Activated T-cell treated with anti-CD3 and anti-CD28 coated beads, Interleukin-2, amount 50 U/mL, for 72 hours (primary cell): Measurements from ENCODE around the gene USF1. TPM values are rescaled to one million over a fixed set of nuclear protein-coding genes. Genes with fewer than 3 reads are reported as not detected.

Experiments used
- ATAC-seq, 2 donors: fragments of 150-1000 bp; cut with Tn5 transposase; replicated peaks in 1 of 2; 2 replicates each; pipeline ENCODE4 v1.10.0; 2021; ENCODE audit warnings: moderate library complexity in 2 of 2, mild to moderate bottlenecking in 1 of 2
- DNase-seq, 2 donors: peaks; one replicate each; pipeline ENCODE4 v3.0.0; 2021 to 2022; ENCODE audit warnings: mixed read lengths in 1 of 2
- H3K27ac Mint-ChIP-seq: one replicate; pipeline ENCODE4 v1.8.0; 2022; ENCODE audit warnings: mild to moderate bottlenecking, moderate library complexity, mixed read lengths
- H3K27me3 Mint-ChIP-seq: one replicate; pipeline ENCODE4 v1.8.0; 2022; ENCODE audit warnings: low read depth, mixed read lengths
- H3K36me3 Mint-ChIP-seq, 2 donors: one replicate each; pipeline ENCODE4 v1.8.0; 2022; ENCODE audit warnings: mixed read lengths in 2 of 2, mild to moderate bottlenecking in 1 of 2; ENCODE audit not compliant: insufficient read depth in 2 of 2
- H3K4me1 Mint-ChIP-seq: one replicate; pipeline ENCODE4 v1.8.0; 2022; ENCODE audit warnings: low read depth, mixed read lengths
- H3K4me3 Mint-ChIP-seq, 2 donors: one replicate each; pipeline ENCODE4 v1.8.0; 2022; ENCODE audit warnings: mild to moderate bottlenecking in 2 of 2, mixed read lengths in 2 of 2, moderate library complexity in 2 of 2
- H3K9me3 Mint-ChIP-seq, 2 donors: one replicate each; pipeline ENCODE4 v1.8.0; 2022; ENCODE audit warnings: mixed read lengths in 2 of 2
- total RNA-seq, 2 donors: library from RNA; stranded (reverse); gene quantifications; one replicate each; pipeline ENCODE4 v1.2.3, GENCODE V29; 2022

USF1 gene
- total RNA-seq, result 10 to 100 TPM; 52.3 to 57.5 TPM

GRCh38 chr1:161045736-161046604 is at the start of gene USF1:
TSS of gene USF1 (minus strand) at chr1:161045977. CDS start at chr1:161043275, 2,702 bp downstream.
- DNase-seq (peak; percentile 93 to 94), ATAC-seq (peak; percentile 87)
- H3K9me3 Mint-ChIP-seq, result no peaks in the 10 kb centered on the region
- peaks cover 45% of the 10 kb centered on the region for H3K4me1 Mint-ChIP-seq
- no peaks in the 10 kb centered on the region for H3K27me3 Mint-ChIP-seq
- H3K27ac Mint-ChIP-seq, result peak within 1 kb of the TSS; percentile 97
- H3K36me3 Mint-ChIP-seq, result peaks cover 17 to 34% of the 10 kb centered on the region in 2 donors
- peak within 1 kb of the TSS; percentile 82 to 96 for H3K4me3 Mint-ChIP-seq

- H3K27ac Mint-ChIP-seq, result peak overlapping the region; percentile 29
Observed at GRCh38 chr1:161095230-161095629, 49.5 kb upstream of the USF1 start.

GRCh38 chr1:161094481-161094880 is 48.7 kb upstream of the USF1 start:
- H3K4me1 Mint-ChIP-seq, result peaks cover 79% of the 10 kb centered on the region

More at GRCh38 chr1:161095230-161095629, 49.5 kb upstream of the USF1 start:
- H3K36me3 Mint-ChIP-seq, result peaks cover 0 to 2% of the 10 kb centered on the region in 2 donors
- H3K27me3 Mint-ChIP-seq, result no peaks in the 10 kb centered on the region
- DNase-seq, result no peak
- no peak for ATAC-seq
- no peak overlapping the region for H3K4me3 Mint-ChIP-seq
- H3K4me1 Mint-ChIP-seq, result peaks cover 72% of the 10 kb centered on the region
- H3K9me3 Mint-ChIP-seq, result no peaks in the 10 kb centered on the region

GRCh38 chr1:161092621-161093028 is 46.8 kb upstream of the USF1 start:
- Mint-ChIP-seq H3K27me3 (no peaks in the 10 kb centered on the region), H3K9me3 (no peaks in the 10 kb centered on the region), H3K4me3 (peak overlapping the region; percentile 31 to 54), H3K4me1 (peaks cover 78% of the 10 kb centered on the region), H3K36me3 (peaks cover 0 to 1% of the 10 kb centered on the region in 2 donors), H3K27ac (no peak overlapping the region)
- ATAC-seq (peak; percentile 91), DNase-seq (peak; percentile 40 to 69)

More at GRCh38 chr1:161094481-161094880, 48.7 kb upstream of the USF1 start:
- ATAC-seq (no peak), DNase-seq (no peak)
- no peak overlapping the region for H3K4me3 Mint-ChIP-seq
- H3K9me3 Mint-ChIP-seq, result no peaks in the 10 kb centered on the region
- H3K27me3 Mint-ChIP-seq, result no peaks in the 10 kb centered on the region
- H3K36me3 Mint-ChIP-seq, result peaks cover 0 to 2% of the 10 kb centered on the region in 2 donors
- no peak overlapping the region for H3K27ac Mint-ChIP-seq

- Mint-ChIP-seq H3K27ac (no peak overlapping the region), H3K27me3 (no peaks in the 10 kb centered on the region), H3K4me1 (peaks cover 75% of the 10 kb centered on the region), H3K9me3 (no peaks in the 10 kb centered on the region), H3K36me3 (no peaks in the 10 kb centered on the region), H3K4me3 (no peak overlapping the region)
- DNase-seq (no peak), ATAC-seq (peak in 1 of 2 donors; percentile 1)
Observed at GRCh38 chr1:161091796-161092507, 46.2 kb upstream of the USF1 start.

- H3K27ac Mint-ChIP-seq, result no peak overlapping the region
- DNase-seq (no peak), ATAC-seq (no peak)
- H3K27me3 Mint-ChIP-seq, result no peaks in the 10 kb centered on the region
- peaks cover 67% of the 10 kb centered on the region for H3K4me1 Mint-ChIP-seq
- H3K4me3 Mint-ChIP-seq, result no peak overlapping the region
- no peaks in the 10 kb centered on the region for H3K36me3 Mint-ChIP-seq
- H3K9me3 Mint-ChIP-seq, result no peaks in the 10 kb centered on the region
Observed at GRCh38 chr1:161091093-161091492, 45.3 kb upstream of the USF1 start.

- H3K27ac Mint-ChIP-seq, result no peak overlapping the region
- no peaks in the 10 kb centered on the region for H3K9me3 Mint-ChIP-seq
- H3K4me3 Mint-ChIP-seq, result no peak overlapping the region
Observed at GRCh38 chr1:161090617-161091016, 44.8 kb upstream of the USF1 start.

GRCh38 chr1:161089938-161090337 is 44.2 kb upstream of the USF1 start:
- H3K36me3 Mint-ChIP-seq, result no peaks in the 10 kb centered on the region
- no peaks in the 10 kb centered on the region for H3K9me3 Mint-ChIP-seq
- no peak overlapping the region for H3K4me3 Mint-ChIP-seq
- H3K27ac Mint-ChIP-seq, result no peak overlapping the region
- DNase-seq (no peak), ATAC-seq (no peak)
- H3K4me1 Mint-ChIP-seq, result peaks cover 64% of the 10 kb centered on the region
- no peaks in the 10 kb centered on the region for H3K27me3 Mint-ChIP-seq

More at GRCh38 chr1:161090617-161091016, 44.8 kb upstream of the USF1 start:
- H3K4me1 Mint-ChIP-seq, result peaks cover 65% of the 10 kb centered on the region
- no peak for DNase-seq
- peak in 1 of 2 donors; percentile 41 for ATAC-seq
- H3K36me3 Mint-ChIP-seq, result no peaks in the 10 kb centered on the region
- H3K27me3 Mint-ChIP-seq, result no peaks in the 10 kb centered on the region

GRCh38 chr1:161089251-161089924 is 43.6 kb upstream of the USF1 start, which contains the start of gene NECTIN4:
TSS of gene NECTIN4 (minus strand) at chr1:161089558. CDS start at chr1:161089296, 262 bp downstream.
- ATAC-seq, result no peak

GRCh38 chr1:161088587-161089110 is 42.9 kb upstream of the USF1 start:
- Mint-ChIP-seq H3K4me1 (peaks cover 56% of the 10 kb centered on the region), H3K4me3 (no peak overlapping the region), H3K27me3 (no peaks in the 10 kb centered on the region), H3K27ac (no peak overlapping the region), H3K36me3 (no peaks in the 10 kb centered on the region), H3K9me3 (no peaks in the 10 kb centered on the region)
- ATAC-seq (no peak), DNase-seq (no peak)

More at GRCh38 chr1:161089251-161089924, 43.6 kb upstream of the USF1 start, which contains the start of gene NECTIN4:
- Mint-ChIP-seq H3K4me1 (peaks cover 61% of the 10 kb centered on the region), H3K36me3 (no peaks in the 10 kb centered on the region), H3K27me3 (no peaks in the 10 kb centered on the region), H3K4me3 (no peak within 1 kb of the TSS), H3K9me3 (no peaks in the 10 kb centered on the region), H3K27ac (no peak within 1 kb of the TSS)
- no peak for DNase-seq

- Mint-ChIP-seq H3K9me3 (no peaks in the 10 kb centered on the region), H3K36me3 (no peaks in the 10 kb centered on the region), H3K27ac (no peak overlapping the region), H3K4me1 (peaks cover 34% of the 10 kb centered on the region), H3K4me3 (no peak overlapping the region), H3K27me3 (no peaks in the 10 kb centered on the region)
- DNase-seq, result no peak
- no peak for ATAC-seq
Observed at GRCh38 chr1:161086457-161086856, 40.7 kb upstream of the USF1 start.

- Mint-ChIP-seq H3K4me3 (no peak overlapping the region), H3K36me3 (no peaks in the 10 kb centered on the region), H3K4me1 (peaks cover 22% of the 10 kb centered on the region), H3K9me3 (no peaks in the 10 kb centered on the region), H3K27me3 (no peaks in the 10 kb centered on the region), H3K27ac (no peak overlapping the region)
- DNase-seq (no peak), ATAC-seq (no peak)
Observed at GRCh38 chr1:161085165-161085564, 39.4 kb upstream of the USF1 start.
